Choroid plexus epithelial cell (primary cell): ENCODE measurements around the gene DDAH1.

Source experiments
- DNase-seq: peaks from one replicate; pipeline ENCODE4 v3.0.0-alpha.2; 2010; ENCODE audit warnings: low read depth
- H3K4me3 ChIP-seq: 2 replicates; pipeline ENCODE4 v1.5.1; 2011; ENCODE audit warnings: low read depth, mild to moderate bottlenecking, control low read depth, low read length, moderate library complexity
- CTCF ChIP-seq: conservative IDR thresholded peaks from 2 replicates; pipeline ENCODE4 v1.5.1; 2011; ENCODE audit warnings: low read depth, mild to moderate bottlenecking, control low read depth, inconsistent platforms, low read length, moderate library complexity

Gene DDAH1

GRCh38 chr1:85314726-85315125, 150.2 kb downstream of the DDAH1 start:
- H3K4me3 ChIP-seq = no peak overlapping the region
- DNase-seq = no peak
- no peak for TF ChIP-seq CTCF

- no peak for TF ChIP-seq CTCF
- peak; percentile 93 for DNase-seq
- no peak overlapping the region for H3K4me3 ChIP-seq
These were observed 150.9 kb downstream of the DDAH1 start for GRCh38 chr1:85313888-85314696.

- H3K4me3 ChIP-seq = no peak overlapping the region
- TF ChIP-seq CTCF = no peak
- no peak for DNase-seq
These were observed 153.1 kb downstream of the DDAH1 start for GRCh38 chr1:85311818-85312217.

- H3K4me3 ChIP-seq = no peak overlapping the region
- no peak for DNase-seq
- TF ChIP-seq CTCF = no peak
These were observed 156.1 kb downstream of the DDAH1 start for GRCh38 chr1:85308833-85309350.

- peak; percentile 92 for DNase-seq
- H3K4me3 ChIP-seq = no peak overlapping the region
- peak; percentile 99 for TF ChIP-seq CTCF
These were observed 156.7 kb downstream of the DDAH1 start for GRCh38 chr1:85307987-85308832.

- DNase-seq = no peak
- no peak overlapping the region for H3K4me3 ChIP-seq
- TF ChIP-seq CTCF = no peak
These were observed 158.7 kb downstream of the DDAH1 start for GRCh38 chr1:85306236-85306635.
